Measurements from ENCODE around the gene F7. TPM values are rescaled to one million over a fixed set of nuclear protein-coding genes. Genes with fewer than 3 reads are reported as not detected.

Gene F7
- total RNA-seq, 1 donor from 2014 or later: 4.1 TPM

- Mint-ChIP-seq H3K27ac (no peak overlapping the region), H3K4me3 (no peak overlapping the region), H3K27me3 (ENCODE audit: low read depth) (no peaks in the 10 kb centered on the region), H3K4me1 (peaks cover 6% of the 10 kb centered on the region), H3K36me3 (peaks cover 2% of the 10 kb centered on the region), H3K9me3 (no peaks in the 10 kb centered on the region)
- no peak for TF ChIP-seq CTCF (IDR thresholded peaks at IDR 0.05; ENCODE audit: unreplicated experiment)
- no peak for DNase-seq (ENCODE audit: low spot score in 2 of 2, unreplicated experiment in 2 of 2)
These were observed 11.8 kb upstream of the F7 start for GRCh38 chr13:113093580-113094409.

GRCh38 chr13:113094410-113094800 is 11.2 kb upstream of the F7 start:
- H3K4me1 Mint-ChIP-seq: peaks cover 4% of the 10 kb centered on the region

GRCh38 chr13:113095146-113096051 is 10.2 kb upstream of the F7 start:
- Mint-ChIP-seq H3K27me3 (ENCODE audit: low read depth) (no peaks in the 10 kb centered on the region), H3K9me3 (no peaks in the 10 kb centered on the region), H3K27ac (no peak overlapping the region), H3K4me3 (no peak overlapping the region), H3K4me1 (peaks cover 4% of the 10 kb centered on the region), H3K36me3 (no peaks in the 10 kb centered on the region)
- no peak for DNase-seq (ENCODE audit: low spot score in 2 of 2, unreplicated experiment in 2 of 2)
- no peak for TF ChIP-seq CTCF (IDR thresholded peaks at IDR 0.05; ENCODE audit: unreplicated experiment)

More at GRCh38 chr13:113094410-113094800, 11.2 kb upstream of the F7 start:
- no peak overlapping the region for H3K27ac Mint-ChIP-seq
- no peak overlapping the region for H3K4me3 Mint-ChIP-seq
- H3K9me3 Mint-ChIP-seq: no peaks in the 10 kb centered on the region
- no peak for TF ChIP-seq CTCF (IDR thresholded peaks at IDR 0.05; ENCODE audit: unreplicated experiment)
- peaks cover under 1% of the 10 kb centered on the region for H3K36me3 Mint-ChIP-seq
- H3K27me3 Mint-ChIP-seq (ENCODE audit: low read depth): no peaks in the 10 kb centered on the region
- no peak for DNase-seq (ENCODE audit: low spot score in 2 of 2, unreplicated experiment in 2 of 2)

- Mint-ChIP-seq H3K4me1 (peaks cover 4% of the 10 kb centered on the region), H3K27ac (no peak overlapping the region), H3K27me3 (ENCODE audit: low read depth) (no peaks in the 10 kb centered on the region), H3K9me3 (no peaks in the 10 kb centered on the region), H3K36me3 (no peaks in the 10 kb centered on the region), H3K4me3 (no peak overlapping the region)
- no peak for DNase-seq (ENCODE audit: low spot score in 2 of 2, unreplicated experiment in 2 of 2)
- TF ChIP-seq CTCF (IDR thresholded peaks at IDR 0.05; ENCODE audit: unreplicated experiment): no peak
These were observed 9.4 kb upstream of the F7 start for GRCh38 chr13:113096052-113096744.

- Mint-ChIP-seq H3K27ac (no peak overlapping the region), H3K27me3 (ENCODE audit: low read depth) (no peaks in the 10 kb centered on the region), H3K4me1 (peaks cover 10% of the 10 kb centered on the region), H3K4me3 (no peak overlapping the region), H3K36me3 (no peaks in the 10 kb centered on the region), H3K9me3 (no peaks in the 10 kb centered on the region)
- DNase-seq (ENCODE audit: low spot score in 2 of 2, unreplicated experiment in 2 of 2): no peak
- no peak for TF ChIP-seq CTCF (IDR thresholded peaks at IDR 0.05; ENCODE audit: unreplicated experiment)
These were observed 8.8 kb upstream of the F7 start for GRCh38 chr13:113096745-113097305.

All from mesothelial cell of epicardium (in vitro differentiated cells).